K562 (cell line): ENCODE data around the gene SDHAF4. TPM values are rescaled to one million over a fixed set of nuclear protein-coding genes. Genes with fewer than 3 reads are reported as not detected.
A peak's percentile ranks its signal among the peaks of the same experiment; 100 is the strongest.

Source experiments
- CBFA2T2 ChIP-seq: fragments of 450-650 bp; conservative IDR thresholded peaks from 2 replicates; pipeline ENCODE4 v1.6.1; 2017; ENCODE audit warnings: mild to moderate bottlenecking
- CCAR2 ChIP-seq: fragments of 200-400 bp; formaldehyde crosslinking; IDR thresholded peaks from 2 replicates; pipeline ENCODE4 v1.6.1; 2017; ENCODE audit warnings: mild to moderate bottlenecking, low read depth, low read length
- CREM ChIP-seq: IDR thresholded peaks from 2 replicates; pipeline ENCODE4 v1.6.1; 2014; ENCODE audit warnings: antibody characterized with exemption, low read depth
- HLTF ChIP-seq: fragments of 450-650 bp; IDR thresholded peaks from 2 replicates; pipeline ENCODE4 v1.6.1; 2016
- KAT2B ChIP-seq: IDR thresholded peaks from one replicate; pipeline ENCODE4 v1.6.1; 2012; ENCODE audit warnings: low read depth, mild to moderate bottlenecking, control low read depth, inconsistent platforms, low read length, moderate library complexity
- PHB ChIP-seq: fragments of 250-450 bp; sonication (Bioruptor Pico); IDR thresholded peaks from 2 replicates; pipeline ENCODE4 v1.5.0; 2021
- PTRF ChIP-seq: fragments of 450-650 bp; IDR thresholded peaks from 2 replicates; pipeline ENCODE4 v1.6.1; 2016; ENCODE audit warnings: mild to moderate bottlenecking, missing genetic modification characterization, missing compliant biosample characterization
- RAD51 ChIP-seq: fragments of 450-650 bp; IDR thresholded peaks from 2 replicates; pipeline ENCODE4 v1.7.1; 2016; ENCODE audit warnings: low read depth, mild to moderate bottlenecking, borderline replicate concordance
- ZNF175 ChIP-seq: fragments of 200-800 bp; sonication (Bioruptor generic); IDR thresholded peaks from 2 replicates; pipeline ENCODE4 v1.6.1; 2016; ENCODE audit warnings: low read depth, mild to moderate bottlenecking, missing genetic modification characterization, missing compliant biosample characterization
- ZNF239 ChIP-seq: fragments of 250-450 bp; sonication (Bioruptor Pico); IDR thresholded peaks from 2 replicates; pipeline ENCODE4 v1.4.0; 2020; ENCODE audit warnings: mild to moderate bottlenecking
- ZNF696 ChIP-seq: fragments of 250-450 bp; sonication (Bioruptor Pico); conservative IDR thresholded peaks from 2 replicates; pipeline ENCODE4 v1.4.0; 2020; ENCODE audit warnings: mild to moderate bottlenecking, moderate library complexity
- ZNF76 ChIP-seq: fragments of 250-450 bp; sonication (Bioruptor Pico); IDR thresholded peaks from 2 replicates; pipeline ENCODE4 v1.4.0; 2020; ENCODE audit warnings: mild to moderate bottlenecking, moderate library complexity, borderline replicate concordance
- polyA plus RNA-seq, 8 experiments: library from polyadenylated mRNA; depleted of rRNA in 4 of 8; stranded (reverse) in 5 of 8; unstranded in 3 of 8; fragments of >200 nt; fragmentation: Nextera tagmentation in 2 of 8; fragmentation: Illumina TruSeq in 1 of 8; extraction: Ambion mirVana in 2 of 8; extraction: Trizol in 1 of 8; gene quantifications; 2 replicates each; pipeline versions ENCODE4 v1.2.1 to v1.2.3, GENCODE V29; 2011 to 2014; ENCODE audit warnings: inconsistent platforms in 1 of 8, missing spikeins in 1 of 8
- total RNA-seq, 7 experiments: library from RNA; depleted of rRNA in 6 of 7; stranded (reverse); fragments of >200 nt in 6 of 7; fragmentation: Illumina TruSeq in 2 of 7; extraction: Trizol in 2 of 7; gene quantifications; 2 replicates each; pipeline versions ENCODE4 v1.2.1 to v1.2.3, GENCODE V29; 2011 to 2021; ENCODE audit warnings: low replicate concordance in 1 of 7
- TF ChIP-seq, protein P1 (sequence below): sonication (generic); formaldehyde crosslinking; IDR thresholded peaks from 2 replicates; pipeline ENCODE4 v1.9.0; 2022; ENCODE audit warnings: mild to moderate bottlenecking, missing genetic modification reagents
- TF ChIP-seq, protein P2 (sequence below): IDR thresholded peaks from 2 replicates; pipeline ENCODE4 v1.6.1; 2016; ENCODE audit warnings: missing genetic modification characterization, missing compliant biosample characterization
- TF ChIP-seq, protein P3 (sequence below): IDR thresholded peaks from 3 replicates; pipeline ENCODE4 v1.6.1; 2011; ENCODE audit warnings: borderline replicate concordance, mild to moderate bottlenecking, moderate library complexity; ENCODE audit not compliant: insufficient read length; ENCODE audit errors: extremely low read depth
- TF ChIP-seq, protein P4 (sequence below): fragments of 200-800 bp; sonication (Bioruptor generic); IDR thresholded peaks from 2 replicates; pipeline ENCODE4 v1.6.1; 2017; ENCODE audit warnings: missing genetic modification characterization, missing compliant biosample characterization
- TF ChIP-seq, protein P5 (sequence below): sonication (generic); formaldehyde crosslinking; IDR thresholded peaks from 2 replicates; pipeline ENCODE4 v1.8.1; 2023; ENCODE audit warnings: mild to moderate bottlenecking, missing genetic modification reagents
- TF ChIP-seq, protein P6 (sequence below): fragments of 450-650 bp; formaldehyde crosslinking; IDR thresholded peaks from 2 replicates; pipeline ENCODE4 v1.4.0; 2022; ENCODE audit warnings: mild to moderate bottlenecking, moderate library complexity

Gene SDHAF4
- total and polyA plus RNA-seq, 9 of the 15 experiments (the other 6 are each of a cell fraction or from before 2014, with no cell fraction given) = 3.5 to 12.0 (median 6.2) TPM

DNA sequence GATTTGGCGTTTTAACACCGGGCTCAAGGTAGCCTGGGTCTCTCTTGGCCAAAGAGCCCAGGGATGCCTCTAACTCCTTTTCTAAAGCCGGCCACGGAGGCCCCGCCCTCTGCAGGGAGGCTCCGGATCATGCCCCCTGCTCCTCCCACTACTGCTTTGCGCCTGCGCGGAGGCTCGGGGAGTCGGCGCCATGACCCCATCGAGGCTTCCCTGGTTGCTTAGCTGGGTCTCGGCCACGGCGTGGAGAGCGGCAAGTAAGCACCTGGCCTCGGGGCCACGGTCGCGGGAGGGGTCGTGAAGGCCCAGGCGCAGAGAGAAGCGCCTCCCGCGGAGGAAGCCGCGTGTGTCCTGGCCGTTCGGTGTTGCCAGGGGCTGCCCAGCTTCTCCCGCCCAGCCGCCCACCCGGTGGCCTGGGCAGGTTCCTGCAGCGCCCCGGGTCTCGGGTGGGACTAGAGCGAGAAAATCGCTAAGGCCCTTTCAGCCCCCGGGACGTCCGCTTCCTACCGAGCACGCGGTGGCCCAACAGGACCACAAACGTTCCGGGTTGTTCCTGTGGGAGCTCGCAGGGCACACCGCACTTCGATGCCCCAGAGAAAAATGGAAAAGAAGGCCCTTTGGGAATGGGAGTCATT is at the start of gene SDHAF4 (continued):
- TF ChIP-seq, protein P1, sequence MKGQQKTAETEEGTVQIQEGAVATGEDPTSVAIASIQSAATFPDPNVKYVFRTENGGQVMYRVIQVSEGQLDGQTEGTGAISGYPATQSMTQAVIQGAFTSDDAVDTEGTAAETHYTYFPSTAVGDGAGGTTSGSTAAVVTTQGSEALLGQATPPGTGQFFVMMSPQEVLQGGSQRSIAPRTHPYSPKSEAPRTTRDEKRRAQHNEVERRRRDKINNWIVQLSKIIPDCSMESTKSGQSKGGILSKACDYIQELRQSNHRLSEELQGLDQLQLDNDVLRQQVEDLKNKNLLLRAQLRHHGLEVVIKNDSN (CRISPR knock-in tag) = no peak
- TF ChIP-seq ZNF175 (CRISPR knock-in tag) (no peak), KAT2B (no peak), HLTF (no peak), CBFA2T2 (no peak), PTRF (tag) (no peak), PHB (CRISPR knock-in tag) (0 out of 2 replicates have a peak, but pooled peaks have one; percentile 20), ZNF696 (no peak), RAD51 (no peak), CCAR2 (no peak), ZNF76 (CRISPR knock-in tag) (no peak), ZNF239 (CRISPR knock-in tag) (no peak), CREM (no peak)
- TF ChIP-seq, protein P2, sequence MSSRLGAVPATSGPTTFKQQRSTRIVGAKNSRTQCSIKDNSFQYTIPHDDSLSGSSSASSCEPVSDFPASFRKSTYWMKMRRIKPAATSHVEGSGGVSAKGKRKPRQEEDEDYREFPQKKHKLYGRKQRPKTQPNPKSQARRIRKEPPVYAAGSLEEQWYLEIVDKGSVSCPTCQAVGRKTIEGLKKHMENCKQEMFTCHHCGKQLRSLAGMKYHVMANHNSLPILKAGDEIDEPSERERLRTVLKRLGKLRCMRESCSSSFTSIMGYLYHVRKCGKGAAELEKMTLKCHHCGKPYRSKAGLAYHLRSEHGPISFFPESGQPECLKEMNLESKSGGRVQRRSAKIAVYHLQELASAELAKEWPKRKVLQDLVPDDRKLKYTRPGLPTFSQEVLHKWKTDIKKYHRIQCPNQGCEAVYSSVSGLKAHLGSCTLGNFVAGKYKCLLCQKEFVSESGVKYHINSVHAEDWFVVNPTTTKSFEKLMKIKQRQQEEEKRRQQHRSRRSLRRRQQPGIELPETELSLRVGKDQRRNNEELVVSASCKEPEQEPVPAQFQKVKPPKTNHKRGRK (tag) = no peak
- TF ChIP-seq, protein P3, sequence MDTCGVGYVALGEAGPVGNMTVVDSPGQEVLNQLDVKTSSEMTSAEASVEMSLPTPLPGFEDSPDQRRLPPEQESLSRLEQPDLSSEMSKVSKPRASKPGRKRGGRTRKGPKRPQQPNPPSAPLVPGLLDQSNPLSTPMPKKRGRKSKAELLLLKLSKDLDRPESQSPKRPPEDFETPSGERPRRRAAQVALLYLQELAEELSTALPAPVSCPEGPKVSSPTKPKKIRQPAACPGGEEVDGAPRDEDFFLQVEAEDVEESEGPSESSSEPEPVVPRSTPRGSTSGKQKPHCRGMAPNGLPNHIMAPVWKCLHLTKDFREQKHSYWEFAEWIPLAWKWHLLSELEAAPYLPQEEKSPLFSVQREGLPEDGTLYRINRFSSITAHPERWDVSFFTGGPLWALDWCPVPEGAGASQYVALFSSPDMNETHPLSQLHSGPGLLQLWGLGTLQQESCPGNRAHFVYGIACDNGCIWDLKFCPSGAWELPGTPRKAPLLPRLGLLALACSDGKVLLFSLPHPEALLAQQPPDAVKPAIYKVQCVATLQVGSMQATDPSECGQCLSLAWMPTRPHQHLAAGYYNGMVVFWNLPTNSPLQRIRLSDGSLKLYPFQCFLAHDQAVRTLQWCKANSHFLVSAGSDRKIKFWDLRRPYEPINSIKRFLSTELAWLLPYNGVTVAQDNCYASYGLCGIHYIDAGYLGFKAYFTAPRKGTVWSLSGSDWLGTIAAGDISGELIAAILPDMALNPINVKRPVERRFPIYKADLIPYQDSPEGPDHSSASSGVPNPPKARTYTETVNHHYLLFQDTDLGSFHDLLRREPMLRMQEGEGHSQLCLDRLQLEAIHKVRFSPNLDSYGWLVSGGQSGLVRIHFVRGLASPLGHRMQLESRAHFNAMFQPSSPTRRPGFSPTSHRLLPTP = no peak
- TF ChIP-seq, protein P4, sequence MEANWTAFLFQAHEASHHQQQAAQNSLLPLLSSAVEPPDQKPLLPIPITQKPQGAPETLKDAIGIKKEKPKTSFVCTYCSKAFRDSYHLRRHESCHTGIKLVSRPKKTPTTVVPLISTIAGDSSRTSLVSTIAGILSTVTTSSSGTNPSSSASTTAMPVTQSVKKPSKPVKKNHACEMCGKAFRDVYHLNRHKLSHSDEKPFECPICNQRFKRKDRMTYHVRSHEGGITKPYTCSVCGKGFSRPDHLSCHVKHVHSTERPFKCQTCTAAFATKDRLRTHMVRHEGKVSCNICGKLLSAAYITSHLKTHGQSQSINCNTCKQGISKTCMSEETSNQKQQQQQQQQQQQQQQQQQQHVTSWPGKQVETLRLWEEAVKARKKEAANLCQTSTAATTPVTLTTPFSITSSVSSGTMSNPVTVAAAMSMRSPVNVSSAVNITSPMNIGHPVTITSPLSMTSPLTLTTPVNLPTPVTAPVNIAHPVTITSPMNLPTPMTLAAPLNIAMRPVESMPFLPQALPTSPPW (CRISPR knock-in tag) = no peak
- TF ChIP-seq, protein P5, sequence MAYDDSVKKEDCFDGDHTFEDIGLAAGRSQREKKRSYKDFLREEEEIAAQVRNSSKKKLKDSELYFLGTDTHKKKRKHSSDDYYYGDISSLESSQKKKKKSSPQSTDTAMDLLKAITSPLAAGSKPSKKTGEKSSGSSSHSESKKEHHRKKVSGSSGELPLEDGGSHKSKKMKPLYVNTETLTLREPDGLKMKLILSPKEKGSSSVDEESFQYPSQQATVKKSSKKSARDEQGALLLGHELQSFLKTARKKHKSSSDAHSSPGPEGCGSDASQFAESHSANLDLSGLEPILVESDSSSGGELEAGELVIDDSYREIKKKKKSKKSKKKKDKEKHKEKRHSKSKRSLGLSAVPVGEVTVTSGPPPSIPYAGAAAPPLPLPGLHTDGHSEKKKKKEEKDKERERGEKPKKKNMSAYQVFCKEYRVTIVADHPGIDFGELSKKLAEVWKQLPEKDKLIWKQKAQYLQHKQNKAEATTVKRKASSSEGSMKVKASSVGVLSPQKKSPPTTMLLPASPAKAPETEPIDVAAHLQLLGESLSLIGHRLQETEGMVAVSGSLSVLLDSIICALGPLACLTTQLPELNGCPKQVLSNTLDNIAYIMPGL (CRISPR knock-in tag) = 0 out of 2 replicates have a peak, but pooled peaks have one; percentile 24
- TF ChIP-seq, protein P6, sequence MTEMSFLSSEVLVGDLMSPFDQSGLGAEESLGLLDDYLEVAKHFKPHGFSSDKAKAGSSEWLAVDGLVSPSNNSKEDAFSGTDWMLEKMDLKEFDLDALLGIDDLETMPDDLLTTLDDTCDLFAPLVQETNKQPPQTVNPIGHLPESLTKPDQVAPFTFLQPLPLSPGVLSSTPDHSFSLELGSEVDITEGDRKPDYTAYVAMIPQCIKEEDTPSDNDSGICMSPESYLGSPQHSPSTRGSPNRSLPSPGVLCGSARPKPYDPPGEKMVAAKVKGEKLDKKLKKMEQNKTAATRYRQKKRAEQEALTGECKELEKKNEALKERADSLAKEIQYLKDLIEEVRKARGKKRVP (CRISPR knock-in tag) = no peak
